HG02852 (cell line): Measurements from ENCODE around the gene SLC38A2.

Experiments
- ATAC-seq: cut with Tn5 transposase; IDR thresholded peaks from one replicate; pipeline ENCODE4 v1.9.1; 2021; ENCODE audit warnings: mild to moderate bottlenecking, moderate library complexity; ENCODE audit not compliant: unreplicated experiment

SLC38A2 gene

GRCh38 chr12:46376579-46376978 lies 4.0 kb upstream of the SLC38A2 start:
- no peak for ATAC-seq

DNA sequence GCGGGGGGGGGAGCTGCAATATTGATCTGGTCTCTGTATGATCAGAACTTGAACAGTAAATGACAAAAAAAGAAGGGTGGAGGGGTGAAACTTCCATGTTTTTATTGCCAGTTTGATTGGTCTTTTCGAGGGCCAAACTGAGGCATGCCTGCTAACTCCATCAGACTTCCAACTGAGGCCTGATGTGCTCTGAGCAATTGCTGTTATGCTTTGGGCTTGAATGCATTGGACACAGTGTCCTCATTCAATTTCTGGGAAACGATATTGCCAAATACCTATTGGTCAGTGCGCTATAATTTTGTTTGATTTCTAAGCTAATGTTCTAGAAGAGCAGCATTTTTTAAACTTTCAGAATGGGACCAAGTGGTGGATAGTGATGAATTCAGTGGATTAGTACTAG lies 2.1 kb upstream of the SLC38A2 start:
- no peak for ATAC-seq

DNA sequence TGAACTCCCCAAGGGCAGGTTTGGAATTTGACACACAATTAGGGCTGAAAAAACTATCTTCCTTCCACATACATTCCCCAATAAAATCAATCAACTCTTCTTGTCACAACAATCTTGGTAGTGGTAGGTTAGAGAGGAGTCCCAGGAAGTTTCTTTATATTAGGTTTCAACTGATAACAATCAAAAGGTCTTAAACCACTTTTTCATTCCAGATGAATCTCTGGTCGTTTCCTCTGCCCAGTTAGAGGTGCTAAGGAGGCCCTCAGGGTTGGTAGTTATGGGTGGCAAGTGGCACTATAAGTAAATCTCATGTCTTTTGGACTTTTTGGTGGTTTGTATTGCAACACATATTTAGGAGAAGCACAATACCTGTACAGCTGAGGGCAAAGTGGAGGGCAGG lies 1.7 kb upstream of the SLC38A2 start:
- ATAC-seq = no peak

DNA sequence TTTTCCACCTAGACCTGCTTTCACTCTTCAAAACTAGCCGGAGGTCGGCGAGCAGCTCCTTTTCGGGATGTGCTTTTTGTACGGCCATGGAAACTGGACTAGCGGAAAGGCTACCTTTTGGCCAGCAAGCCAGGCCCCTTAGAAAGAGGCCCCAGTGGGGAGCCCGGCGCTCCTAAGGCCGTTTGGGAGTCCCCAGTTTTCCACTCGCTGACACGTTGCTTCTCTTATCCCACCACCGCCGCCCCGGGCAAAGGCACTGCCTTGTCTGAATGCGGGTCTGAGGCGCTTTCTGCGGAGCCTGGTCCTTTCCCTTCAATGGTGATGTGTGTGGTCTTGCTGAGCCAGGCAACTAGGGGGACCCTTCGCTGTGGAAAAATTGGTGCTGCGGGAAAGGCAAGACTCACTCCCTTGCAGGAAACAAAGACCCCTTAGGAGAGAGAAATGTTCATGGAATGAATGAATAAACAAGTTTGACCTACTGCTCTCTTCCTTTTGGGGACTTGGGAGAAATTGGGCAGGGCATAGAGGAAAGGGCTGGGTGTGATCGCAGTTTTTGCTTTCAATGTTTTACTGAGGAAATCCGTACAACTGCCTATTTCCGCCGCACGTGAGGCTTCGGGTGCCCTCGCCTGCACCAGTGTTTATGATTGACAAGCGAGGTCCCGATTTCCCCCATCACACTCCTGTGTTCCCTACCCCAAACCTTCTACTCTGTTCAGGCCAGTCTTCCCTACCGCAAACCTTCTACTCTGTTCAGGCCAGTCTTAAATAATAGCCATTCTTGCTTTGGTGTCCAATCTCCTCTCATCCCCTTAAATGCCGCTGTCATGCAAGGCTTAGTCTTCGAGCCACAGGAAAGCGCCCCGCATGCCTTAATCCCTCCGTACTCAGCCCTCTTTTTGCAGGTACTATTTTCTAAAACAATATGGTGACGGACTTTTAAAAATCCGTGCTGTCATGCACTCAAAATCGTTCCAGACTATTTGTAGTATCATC lies 1.0 kb upstream of the SLC38A2 start:
- ATAC-seq = no peak

DNA sequence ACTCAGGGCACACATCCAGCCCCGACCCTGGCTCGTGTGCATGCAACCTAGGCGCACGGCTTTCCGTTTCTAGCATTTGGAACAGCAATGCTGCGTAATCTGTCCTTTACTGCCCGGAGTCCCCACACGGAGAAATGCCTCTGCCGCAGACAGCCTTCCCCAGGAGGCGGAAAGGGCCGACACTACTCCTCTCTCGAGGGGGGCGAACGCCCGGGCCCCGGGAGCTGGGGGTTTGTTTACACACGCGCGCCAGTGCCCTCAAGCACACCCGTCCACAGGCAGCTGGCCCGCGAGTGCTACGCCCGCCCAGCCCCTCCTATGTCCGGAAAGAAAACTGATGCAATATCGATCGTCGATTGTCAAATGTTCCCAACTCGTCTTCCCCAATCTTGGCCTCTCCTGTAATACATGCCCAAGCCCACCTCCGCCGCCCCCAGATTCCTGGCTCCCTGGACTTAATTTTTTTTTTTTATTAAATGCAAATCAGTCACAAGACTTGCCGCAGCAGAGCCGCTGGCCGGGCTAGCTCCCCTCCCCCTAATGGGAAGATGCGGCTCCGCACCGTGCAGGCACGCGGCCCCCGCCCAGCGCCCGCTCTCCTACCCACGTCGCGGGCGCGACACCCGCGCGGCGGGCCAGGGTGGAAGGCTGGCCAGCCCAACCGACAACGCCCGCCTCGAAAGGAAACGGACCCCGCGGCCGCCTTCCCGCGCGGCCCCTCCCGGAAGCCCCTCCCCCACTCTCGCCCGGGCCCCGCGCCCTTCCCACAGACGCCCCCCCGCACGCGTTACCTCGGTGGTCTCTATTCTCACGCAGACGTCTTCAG lies 642 bp downstream of the SLC38A2 start:
- peak; percentile 21 for ATAC-seq

DNA sequence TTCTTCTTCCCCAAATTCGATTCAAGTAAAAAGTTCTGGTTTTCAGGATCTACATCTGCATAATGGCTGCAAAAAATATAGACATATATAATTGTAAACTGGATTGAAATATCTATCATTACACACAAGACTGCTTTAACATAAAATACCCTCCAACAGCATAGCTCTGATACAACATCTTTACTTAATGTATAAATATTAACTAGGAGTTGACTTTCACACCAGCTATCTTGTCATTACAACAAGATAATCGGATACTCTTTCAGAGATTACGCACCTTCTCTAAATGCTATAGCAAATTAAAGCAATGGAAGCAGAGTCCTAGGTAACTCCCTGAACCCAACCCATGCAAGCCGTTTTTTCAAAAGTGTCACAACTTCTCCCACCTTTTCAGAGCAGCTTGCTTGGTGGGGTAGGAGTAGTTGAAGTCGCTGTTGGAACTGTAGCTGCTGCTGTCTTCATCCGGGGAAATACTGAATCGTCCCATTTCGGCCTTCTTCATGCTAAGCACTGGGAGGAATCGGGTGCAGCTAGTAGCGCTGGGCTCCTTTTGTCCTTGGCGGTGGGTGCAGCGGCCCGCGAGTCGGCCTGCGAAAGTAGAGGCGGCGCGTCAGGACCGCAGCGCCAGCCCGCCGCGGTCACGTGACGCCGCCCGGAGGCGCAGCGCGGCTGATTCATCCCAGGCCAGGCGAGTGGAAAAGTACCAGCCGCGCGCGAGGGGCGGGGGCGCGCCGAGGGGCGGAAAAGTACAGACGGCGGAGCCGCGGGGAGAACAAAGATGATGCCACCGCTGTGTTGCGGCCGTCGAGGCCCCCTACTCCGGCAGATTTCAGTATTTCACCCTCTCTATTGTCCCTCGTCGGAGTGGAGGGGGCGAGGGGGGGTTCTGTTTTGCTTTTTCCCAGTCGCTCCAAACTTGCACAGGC lies 1.5 kb downstream of the SLC38A2 start:
- peak; percentile 50 for ATAC-seq

DNA sequence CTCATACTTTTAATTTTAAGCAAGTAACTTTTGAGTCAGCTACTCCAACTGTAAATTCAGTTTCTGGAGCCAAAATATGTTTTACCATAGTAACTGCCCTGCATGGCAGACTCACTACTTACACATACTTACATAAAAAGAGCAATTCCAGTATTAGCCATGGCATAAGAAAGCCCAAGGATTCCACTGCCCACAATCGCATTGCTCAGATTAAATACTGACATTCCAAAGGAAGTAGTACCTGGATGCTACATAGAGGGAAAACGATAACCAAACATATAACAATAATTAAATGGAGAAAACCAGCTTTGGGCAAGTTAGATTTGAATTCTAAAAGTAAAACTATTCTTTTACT lies 2.2 kb downstream of the SLC38A2 start:
- ATAC-seq = no peak

- ATAC-seq = no peak
Observed at GRCh38 chr12:46369474-46370379, 2.8 kb downstream of the SLC38A2 start.

DNA sequence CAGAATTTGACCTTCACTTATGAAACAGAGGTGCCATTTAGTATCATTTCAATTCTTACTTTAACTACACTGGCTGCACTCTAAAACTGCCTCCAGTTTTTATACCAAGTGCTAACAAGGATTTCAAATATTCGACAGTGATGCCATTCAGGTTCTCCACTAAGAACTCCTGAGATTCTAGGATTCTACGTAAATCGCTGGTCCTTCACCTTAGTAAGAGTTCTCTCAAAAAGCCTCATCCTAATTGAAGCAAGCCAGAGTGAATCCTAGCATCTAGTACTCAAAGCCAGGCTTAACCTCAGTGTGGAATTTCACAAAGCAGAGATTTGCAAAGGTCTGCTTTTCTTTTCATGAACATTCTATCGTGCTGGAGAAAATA lies 3.5 kb downstream of the SLC38A2 start:
- no peak for ATAC-seq

- no peak for ATAC-seq
Observed at GRCh38 chr12:46368684-46369083, 3.9 kb downstream of the SLC38A2 start.

DNA sequence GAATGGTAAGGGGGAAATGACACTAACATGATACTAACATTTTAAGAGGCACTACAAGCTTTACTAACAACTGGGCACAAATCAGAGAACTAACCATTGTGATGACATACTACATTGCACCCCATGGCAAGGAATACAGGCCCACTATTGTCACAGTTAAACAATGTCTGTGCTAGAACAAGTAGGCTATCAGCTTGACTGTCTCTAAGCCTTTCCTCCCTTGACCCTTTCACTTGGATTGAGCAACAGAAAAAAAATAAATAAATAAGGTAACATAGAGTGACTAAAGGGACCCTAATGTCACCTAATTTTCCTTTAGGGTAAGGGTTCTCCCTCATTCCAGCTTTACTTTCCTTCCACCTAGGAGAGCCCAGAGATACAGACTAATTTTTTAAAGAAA lies 4.4 kb downstream of the SLC38A2 start:
- no peak for ATAC-seq

GRCh38 chr12:46367351-46368029 lies 5.1 kb downstream of the SLC38A2 start:
- ATAC-seq = no peak

GRCh38 chr12:46366771-46367170 lies 5.8 kb downstream of the SLC38A2 start:
- ATAC-seq = no peak

- no peak for ATAC-seq
Observed at GRCh38 chr12:46365951-46366379, 6.6 kb downstream of the SLC38A2 start.

- no peak for ATAC-seq
Observed at GRCh38 chr12:46364777-46365580, 7.6 kb downstream of the SLC38A2 start.

DNA sequence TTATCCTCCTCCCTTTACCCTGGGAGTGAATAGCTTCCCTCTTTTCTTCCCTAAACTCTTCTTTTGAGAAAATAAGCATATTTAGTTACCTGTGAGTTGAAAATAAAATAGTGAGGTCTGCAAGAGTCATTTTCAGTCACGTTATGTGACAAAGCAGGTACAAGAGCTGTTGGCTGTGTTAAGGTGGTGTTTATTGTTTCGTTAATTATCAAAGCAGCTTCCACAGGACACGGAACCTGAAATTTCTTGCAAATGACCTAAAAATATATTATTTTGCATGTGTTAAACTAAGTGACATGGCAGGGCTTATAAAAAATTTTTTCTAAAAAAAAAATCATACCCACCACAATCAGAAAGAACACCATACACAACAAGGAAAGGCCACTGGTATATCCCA lies 8.3 kb downstream of the SLC38A2 start:
- no peak for ATAC-seq

DNA sequence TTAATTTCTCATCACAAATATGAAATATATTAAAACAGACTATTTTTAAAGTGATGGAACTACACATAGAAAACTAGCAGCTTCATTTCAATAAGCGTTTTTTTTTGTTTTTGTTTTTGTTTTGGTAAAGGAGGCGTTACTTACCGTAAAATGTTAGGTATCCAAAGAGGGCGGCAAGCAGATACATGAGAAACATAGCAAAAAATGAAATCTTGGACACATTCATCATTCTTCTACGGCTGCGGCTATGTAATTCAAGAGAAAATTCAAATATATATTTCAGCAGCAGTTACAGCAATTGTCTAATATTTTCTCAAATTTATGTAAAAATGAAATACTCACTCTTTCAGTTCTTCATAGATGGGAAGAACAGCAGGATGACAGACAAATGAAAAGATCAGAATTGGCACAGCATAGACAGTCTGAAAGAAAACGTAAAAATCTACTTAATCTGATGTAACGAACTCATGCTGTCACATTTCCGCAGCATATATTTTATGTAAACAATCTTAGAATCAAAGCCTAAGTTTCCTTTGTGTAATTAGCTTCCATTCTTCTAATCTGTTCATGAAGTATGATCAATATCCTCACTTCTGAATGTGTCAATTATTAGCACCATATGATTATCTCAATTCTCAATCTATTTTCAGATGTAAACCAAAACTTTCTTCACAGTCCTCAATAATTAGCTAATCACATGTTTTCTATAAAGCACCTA lies 8.8 kb downstream of the SLC38A2 start:
- ATAC-seq = no peak
